ENCODE results near the gene ZNF367.
"Not testable (repeated sequence)": the region's sequence is repeated elsewhere in the genome, so short reads cannot be mapped to it uniquely, and the experiment has no call there.

The ZNF367 gene

DNA sequence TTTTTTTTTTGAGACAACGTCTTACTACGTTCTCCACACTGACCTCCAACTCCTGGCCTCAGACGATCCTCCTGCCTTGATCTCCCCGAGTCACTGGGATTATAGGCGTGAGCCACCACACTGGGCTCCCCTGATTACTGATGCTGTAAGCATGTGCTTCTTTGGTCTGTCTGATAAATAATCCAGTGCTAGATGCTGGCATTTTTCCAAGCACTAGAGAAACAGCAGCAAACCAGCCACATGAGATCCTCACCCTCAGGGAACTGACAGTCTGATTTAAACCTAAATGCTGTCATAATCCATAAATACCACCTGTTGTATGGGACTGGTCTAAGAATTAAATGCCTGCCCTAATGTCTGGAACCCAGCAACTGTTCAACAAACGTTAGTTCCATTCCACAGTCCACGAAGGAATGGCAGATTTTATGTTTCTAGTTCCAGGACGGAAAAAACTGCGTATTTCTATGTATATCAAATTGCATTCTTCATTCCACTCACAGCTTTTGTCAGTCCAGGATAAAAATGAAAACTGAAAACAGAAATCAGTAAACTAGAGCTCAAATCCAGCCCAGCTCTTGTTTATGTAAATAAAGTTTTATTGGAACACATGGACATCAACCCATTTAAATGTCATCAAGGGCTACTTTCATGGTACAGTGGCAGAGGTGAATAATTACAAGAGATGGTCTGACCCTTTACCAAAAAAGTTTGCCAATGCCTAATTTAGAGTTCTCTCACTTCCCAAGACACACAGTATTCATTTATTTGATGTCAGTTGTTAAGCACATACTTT is 54.8 kb downstream of the ZNF367 start:
- no peak for DNase-seq (ENCODE audit: low read depth in 2 of 2, low spot score in 1 of 2)

DNA sequence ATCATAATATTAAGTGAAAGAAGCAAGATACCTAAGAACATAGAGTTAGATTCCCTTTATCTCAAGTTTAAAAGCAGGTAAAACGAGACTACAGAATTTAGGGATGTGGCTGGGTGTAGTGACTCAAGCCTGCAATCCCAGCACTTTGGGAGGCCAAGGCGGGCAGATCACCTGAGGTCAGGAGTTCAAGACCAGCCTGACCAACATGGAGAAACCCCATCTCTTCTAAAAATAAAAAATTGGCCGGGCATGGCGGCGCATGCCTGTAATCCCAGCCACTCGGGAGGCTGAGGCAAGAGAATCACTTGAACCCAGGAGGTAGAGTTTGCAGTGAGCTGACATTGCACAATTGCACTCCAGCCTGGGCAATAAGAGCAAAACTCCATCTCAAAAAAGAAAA is 56.1 kb downstream of the ZNF367 start:
- DNase-seq (ENCODE audit: low read depth in 2 of 2, low spot score in 1 of 2) = not testable (repeated sequence)

DNA sequence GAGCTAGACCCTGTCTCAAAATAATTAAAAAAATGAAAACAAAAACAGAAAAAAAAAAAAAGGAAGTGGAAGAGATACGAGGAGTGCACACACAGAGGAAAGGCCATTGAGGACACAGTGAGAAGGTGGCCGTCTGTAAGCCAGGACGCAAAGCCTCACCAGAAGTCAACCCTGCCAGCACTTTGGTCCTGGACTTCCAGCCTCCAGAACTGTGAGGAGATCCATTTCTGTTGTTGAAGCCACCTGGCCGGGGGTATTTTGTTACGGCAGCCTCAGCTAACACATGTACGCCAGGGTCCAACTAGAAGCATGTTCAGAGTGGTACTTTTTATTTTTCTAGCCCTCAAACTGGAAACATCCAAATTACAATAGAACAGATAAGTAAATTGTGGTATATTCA is 56.5 kb downstream of the ZNF367 start:
- DNase-seq (ENCODE audit: low read depth in 2 of 2, low spot score in 1 of 2) = no peak

DNA sequence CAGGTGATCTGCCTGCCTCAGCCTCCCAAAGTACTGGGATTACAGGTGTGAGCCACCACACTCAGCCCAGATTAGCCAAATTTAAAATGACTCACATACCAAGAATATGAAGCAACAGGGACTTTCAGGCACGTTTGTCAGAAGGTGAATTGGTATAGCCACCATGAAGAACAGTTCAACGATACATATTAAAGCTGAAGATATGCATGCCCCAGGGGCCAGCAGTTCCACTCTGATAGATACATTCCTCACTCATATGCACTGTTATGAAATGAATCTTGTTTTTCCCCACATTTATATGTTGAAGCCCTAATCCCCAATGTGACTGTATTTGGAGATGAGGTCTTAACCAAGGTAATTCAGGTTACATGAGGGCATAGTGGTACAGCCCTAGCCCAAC is 57.2 kb downstream of the ZNF367 start:
- DNase-seq (ENCODE audit: low read depth in 2 of 2, low spot score in 1 of 2) = no peak

DNA sequence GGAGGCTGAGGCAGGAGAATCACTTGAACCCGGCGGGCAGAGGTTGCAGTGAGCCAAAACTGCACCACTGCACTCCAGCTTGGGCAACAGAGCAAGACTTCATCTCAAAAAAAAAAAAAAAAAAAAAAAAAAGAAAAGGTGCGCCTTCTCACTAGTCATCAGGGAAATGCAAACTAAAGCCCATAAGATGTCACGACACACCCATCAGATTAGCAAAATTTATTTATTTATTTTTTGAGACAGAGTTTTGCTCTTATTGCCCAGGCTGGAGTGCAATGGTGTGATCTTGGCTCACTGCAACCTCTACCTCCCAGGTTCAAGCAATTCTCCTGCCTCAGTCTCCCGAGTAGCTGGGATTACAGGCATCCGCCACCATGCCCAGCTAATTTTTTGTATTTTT is 57.6 kb downstream of the ZNF367 start:
- DNase-seq (ENCODE audit: low read depth in 2 of 2, low spot score in 1 of 2) = not testable (repeated sequence)

DNA sequence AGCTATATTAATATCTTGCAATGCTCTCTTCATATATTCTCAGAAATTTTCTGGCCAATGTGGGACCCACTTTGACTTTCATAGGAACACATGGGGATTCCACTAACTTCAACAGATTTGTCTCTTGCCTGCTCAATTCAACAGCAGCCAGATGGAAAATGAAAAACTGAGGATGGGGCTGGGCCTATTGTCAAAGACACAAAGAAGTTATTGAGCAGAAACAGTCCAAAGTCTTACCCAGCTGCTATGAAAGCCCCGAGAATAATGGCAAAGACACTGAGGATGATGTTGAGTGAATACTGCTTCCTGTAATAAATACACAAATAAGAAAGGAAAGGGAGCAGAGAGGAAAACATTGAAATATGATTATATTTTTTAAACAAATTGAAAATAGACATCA is 67.3 kb downstream of the ZNF367 start:
- no peak for DNase-seq (ENCODE audit: low read depth in 2 of 2, low spot score in 1 of 2)

DNA sequence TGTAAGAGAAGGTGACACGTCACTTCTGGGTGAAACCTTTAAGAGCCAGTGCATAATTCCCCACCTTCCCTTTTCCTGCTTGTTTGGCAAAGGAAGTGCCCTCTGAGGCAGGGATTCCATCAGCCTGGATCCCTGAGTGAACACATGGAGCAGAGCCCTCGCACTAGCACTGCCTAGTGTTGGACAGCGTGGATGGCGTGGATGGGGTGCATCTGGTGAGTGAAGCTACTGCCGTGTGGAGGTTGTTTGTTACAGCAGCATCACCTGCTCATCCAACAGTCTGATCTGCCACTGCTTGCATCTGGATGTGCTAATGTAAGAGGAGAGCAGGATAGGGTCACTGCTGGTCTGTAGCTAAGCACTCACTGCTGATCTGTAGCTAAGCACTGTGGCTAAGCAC is 69.9 kb downstream of the ZNF367 start:
- no peak for DNase-seq (ENCODE audit: low read depth in 2 of 2, low spot score in 1 of 2)

DNA sequence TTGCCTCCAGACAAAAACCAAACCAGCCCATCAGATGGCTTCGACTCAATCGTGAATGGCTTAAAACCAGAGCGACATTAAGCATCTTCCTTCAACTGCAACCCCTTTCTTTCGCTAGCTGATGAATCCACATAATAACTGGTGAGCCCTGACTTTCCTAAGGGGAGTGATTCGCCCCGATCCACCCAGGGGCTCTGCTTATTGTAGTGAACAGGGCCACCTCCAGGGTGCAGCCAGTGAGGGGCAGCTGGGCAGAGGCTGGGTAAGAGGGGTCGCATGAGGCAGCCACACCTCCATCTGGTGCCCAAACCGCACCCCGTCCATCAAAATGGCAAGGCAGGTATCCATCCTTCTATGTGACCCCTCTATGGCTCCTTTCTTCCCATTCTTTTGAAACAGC is 72.6 kb downstream of the ZNF367 start:
- DNase-seq (ENCODE audit: low read depth in 2 of 2, low spot score in 1 of 2) = no peak

DNA sequence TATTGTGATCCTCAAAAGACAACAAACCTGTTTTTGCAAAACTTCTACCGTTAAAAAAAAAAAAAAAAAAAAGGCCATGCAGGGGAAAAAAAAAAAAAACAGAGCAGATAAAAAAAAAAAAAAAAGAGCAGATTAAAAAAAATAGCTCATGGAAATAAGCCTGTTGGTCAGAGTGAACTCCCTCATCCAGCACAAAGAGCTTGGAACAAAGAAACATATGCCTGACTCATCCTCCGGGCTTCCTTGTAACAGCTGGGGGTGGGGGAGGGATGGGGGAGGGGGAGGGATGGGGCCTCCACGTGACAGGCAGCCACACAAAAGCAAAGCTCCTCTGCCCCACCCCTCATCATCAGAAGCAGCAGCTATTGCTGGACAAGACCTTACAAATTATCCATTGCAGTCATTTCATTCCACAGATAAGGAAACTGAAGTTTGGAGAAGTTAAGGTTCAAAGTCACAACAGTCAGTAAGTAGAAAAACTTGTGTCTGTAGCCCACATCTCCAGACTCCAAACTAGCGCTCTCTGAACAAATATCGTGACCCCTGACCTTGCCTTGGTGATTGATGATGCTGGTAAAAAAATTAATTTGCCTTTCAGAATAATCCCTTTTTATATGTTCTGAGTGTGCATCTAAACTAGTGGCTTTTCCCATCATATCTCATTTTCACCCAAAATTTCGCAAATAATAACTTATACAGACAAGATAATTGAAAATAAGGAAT is 73.6 kb downstream of the ZNF367 start:
- no peak for DNase-seq (ENCODE audit: low read depth in 2 of 2, low spot score in 1 of 2)

DNA sequence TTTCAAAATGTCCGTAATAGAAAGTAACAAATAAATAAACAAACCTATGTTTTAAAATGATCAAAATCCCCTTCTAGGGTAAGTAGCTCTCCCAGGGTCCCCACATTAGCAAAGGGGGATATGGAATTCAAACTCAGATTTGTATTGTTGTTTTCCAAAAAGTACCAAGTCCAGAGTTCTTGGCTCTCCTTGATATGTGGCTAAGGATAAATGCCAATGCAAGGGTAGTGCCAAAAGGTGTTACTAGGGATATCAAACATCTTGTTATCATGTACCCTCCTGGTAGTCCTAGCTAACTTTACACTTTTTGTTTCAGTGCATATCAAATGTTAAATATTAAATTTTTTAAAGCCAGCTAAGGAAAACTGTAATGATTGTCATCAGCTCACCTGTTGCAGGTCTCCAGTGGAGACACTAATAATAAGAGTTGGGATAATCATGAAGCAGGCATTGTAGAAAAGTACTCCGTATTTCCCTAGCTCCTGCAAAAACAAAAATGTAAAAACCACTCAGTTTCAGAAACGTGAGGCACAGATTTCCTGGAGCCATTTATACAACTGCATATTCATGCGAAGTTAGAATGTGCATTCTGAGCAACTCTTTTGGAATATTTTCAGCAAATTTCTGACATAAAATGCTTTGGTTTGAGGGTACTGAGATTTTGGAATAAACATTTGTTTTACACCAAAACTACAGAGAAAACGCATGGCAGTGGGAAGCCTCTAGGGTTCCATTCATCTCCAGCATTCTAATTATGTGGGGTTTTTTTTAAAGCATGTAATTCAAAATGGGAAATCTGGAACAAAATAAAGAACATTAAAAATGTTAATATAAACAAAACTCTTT is 74.4 kb downstream of the ZNF367 start:
- DNase-seq (ENCODE audit: low read depth in 2 of 2, low spot score in 1 of 2) = no peak

DNA sequence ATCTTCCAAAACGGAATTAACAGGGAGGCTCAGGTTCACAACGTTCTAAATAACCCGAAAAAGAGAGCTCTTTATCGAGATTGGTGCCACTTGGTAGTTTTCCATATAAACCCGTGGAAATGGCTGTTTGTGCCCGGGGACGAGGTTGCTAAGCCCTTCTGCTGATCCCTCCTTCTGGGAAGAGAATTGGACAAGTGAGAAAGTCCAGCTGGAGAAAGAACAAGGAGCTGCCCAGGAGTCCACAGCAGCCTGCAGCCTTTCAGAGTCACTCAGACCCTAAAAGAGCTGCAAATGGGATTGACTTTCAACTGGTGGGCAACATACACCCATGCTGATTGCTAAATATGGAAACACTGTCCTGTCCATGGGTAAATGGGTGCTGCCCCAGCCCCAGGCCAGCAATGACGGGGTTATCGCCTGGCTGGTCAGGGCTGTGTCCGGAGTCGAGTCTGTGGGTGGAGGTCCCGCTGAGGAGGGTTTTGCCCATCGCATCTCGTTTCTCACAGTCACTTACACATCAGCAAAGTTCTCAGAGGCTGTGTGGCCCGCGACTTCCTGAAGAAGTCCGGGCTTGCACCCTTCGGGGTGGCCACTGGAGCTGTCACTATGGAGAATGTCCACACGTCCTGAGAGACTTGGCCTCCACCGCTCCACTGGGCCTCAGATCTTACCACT is 75.5 kb downstream of the ZNF367 start:
- no peak for DNase-seq (ENCODE audit: low read depth in 2 of 2, low spot score in 1 of 2)

DNA sequence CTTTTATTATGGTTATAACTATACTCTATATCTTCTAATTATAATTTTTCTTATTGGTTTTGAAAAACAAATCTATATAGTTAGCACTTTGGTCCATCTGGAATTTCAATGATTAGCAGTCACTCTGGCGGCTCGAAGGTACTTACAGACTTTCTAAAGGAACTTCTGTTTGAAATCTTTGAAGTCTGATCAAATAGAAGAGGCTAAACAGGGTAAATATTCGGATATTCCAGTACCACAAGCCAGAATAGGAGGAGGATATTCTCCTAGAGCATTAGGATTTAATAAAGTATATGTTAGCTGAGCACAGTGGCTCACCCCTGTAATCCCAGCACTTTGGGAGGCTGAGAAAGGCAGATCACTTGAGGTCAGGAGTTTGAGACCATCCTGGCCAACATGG is 77.5 kb downstream of the ZNF367 start:
- no peak for DNase-seq (ENCODE audit: low read depth in 2 of 2, low spot score in 1 of 2)

DNA sequence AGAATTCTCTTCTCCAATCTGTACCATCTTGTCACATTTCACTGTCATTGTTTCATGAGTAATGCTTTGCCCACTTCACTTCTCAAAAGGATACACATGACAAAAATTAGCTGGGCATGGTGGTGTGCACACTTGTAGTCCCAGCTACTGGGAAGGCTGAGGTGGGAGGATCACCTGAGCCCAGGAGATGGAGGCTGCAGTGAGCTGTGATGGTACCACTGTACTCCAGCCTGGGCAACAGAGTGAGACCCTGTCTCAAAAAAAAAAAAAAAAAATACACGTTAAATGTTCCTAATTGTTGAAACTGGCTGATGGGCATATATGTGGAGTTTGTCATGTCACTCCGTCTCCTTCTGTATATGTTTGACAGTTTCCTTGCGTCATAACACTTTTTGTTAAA is 79.9 kb downstream of the ZNF367 start:
- DNase-seq (ENCODE audit: low read depth in 2 of 2, low spot score in 1 of 2) = no peak

Data from stimulated activated CD8-positive, alpha-beta memory T cell treated with anti-CD3 and anti-CD28 coated beads, Interleukin-4, amount 100 ng/mL, for 1 hour (primary cell).